HEK293 (cell line): ENCODE measurements around the gene TLL2.

Experiments used
- HOXC10 ChIP-seq: sonication (generic); formaldehyde crosslinking; IDR thresholded peaks from 2 replicates; pipeline ENCODE4 v1.8.1; 2023; ENCODE audit warnings: mild to moderate bottlenecking, missing genetic modification reagents
- MYNN ChIP-seq: fragments of 450-650 bp; formaldehyde crosslinking; IDR thresholded peaks from 2 replicates; pipeline ENCODE4 v1.5.1; 2016; ENCODE audit warnings: missing biosample characterization, missing genetic modification characterization, borderline replicate concordance
- SP7 ChIP-seq: fragments of 450-650 bp; formaldehyde crosslinking; IDR thresholded peaks from 2 replicates; pipeline ENCODE4 v1.5.1; 2016; ENCODE audit warnings: missing biosample characterization, missing genetic modification characterization
- TCF7L2 ChIP-seq: IDR thresholded peaks from 2 replicates; pipeline ENCODE4 v1.6.1; 2011; ENCODE audit warnings: low read depth, mild to moderate bottlenecking, inconsistent platforms, low read length, moderate library complexity, borderline replicate concordance
- TRIM28 ChIP-seq: IDR thresholded peaks from 2 replicates; pipeline ENCODE4 v1.6.1; 2011; ENCODE audit warnings: low read length, control low read depth, borderline replicate concordance
- ZBTB21 ChIP-seq: fragments of 450-650 bp; formaldehyde crosslinking; IDR thresholded peaks from 2 replicates; pipeline ENCODE4 v1.5.1; 2017; ENCODE audit warnings: missing biosample characterization, missing genetic modification characterization
- ZFP41 ChIP-seq: fragments of 450-650 bp; formaldehyde crosslinking; IDR thresholded peaks from 2 replicates; pipeline ENCODE4 v1.5.1; 2016; ENCODE audit warnings: missing biosample characterization, missing genetic modification characterization, borderline replicate concordance
- ZNF112 ChIP-seq: fragments of 450-650 bp; formaldehyde crosslinking; IDR thresholded peaks from 2 replicates; pipeline ENCODE4 v1.5.0; 2017; ENCODE audit warnings: missing biosample characterization, missing genetic modification characterization
- ZNF132 ChIP-seq: fragments of 450-650 bp; formaldehyde crosslinking; IDR thresholded peaks from 2 replicates; pipeline ENCODE4 v1.5.1; 2017; ENCODE audit warnings: missing biosample characterization, missing genetic modification characterization, borderline replicate concordance
- ZNF26 ChIP-seq: fragments of 450-650 bp; formaldehyde crosslinking; IDR thresholded peaks from 2 replicates; pipeline ENCODE4 v1.5.1; 2016; ENCODE audit warnings: missing biosample characterization, missing genetic modification characterization
- ZNF302 ChIP-seq: fragments of 450-650 bp; formaldehyde crosslinking; IDR thresholded peaks from 2 replicates; pipeline ENCODE4 v1.5.1; 2016; ENCODE audit warnings: missing biosample characterization, missing genetic modification characterization, low read depth
- ZNF449 ChIP-seq: fragments of 450-650 bp; formaldehyde crosslinking; IDR thresholded peaks from 2 replicates; pipeline ENCODE4 v1.5.1; 2017; ENCODE audit warnings: missing biosample characterization, mild to moderate bottlenecking, missing genetic modification characterization, moderate library complexity
- ZNF501 ChIP-seq: fragments of 450-650 bp; formaldehyde crosslinking; IDR thresholded peaks from 2 replicates; pipeline ENCODE4 v1.5.1; 2016; ENCODE audit warnings: missing biosample characterization, missing genetic modification characterization
- ZNF544 ChIP-seq: fragments of 450-650 bp; formaldehyde crosslinking; IDR thresholded peaks from 2 replicates; pipeline ENCODE4 v1.5.0; 2017; ENCODE audit warnings: missing biosample characterization, missing genetic modification characterization
- ZNF555 ChIP-seq: fragments of 450-650 bp; formaldehyde crosslinking; conservative IDR thresholded peaks from 2 replicates; pipeline ENCODE4 v1.5.1; 2017; ENCODE audit warnings: missing biosample characterization, mild to moderate bottlenecking, missing genetic modification characterization, inconsistent platforms
- ZNF624 ChIP-seq: fragments of 450-650 bp; formaldehyde crosslinking; IDR thresholded peaks from 2 replicates; pipeline ENCODE4 v1.5.1; 2017; ENCODE audit warnings: missing biosample characterization, missing genetic modification characterization
- ZNF629 ChIP-seq: fragments of 450-650 bp; formaldehyde crosslinking; IDR thresholded peaks from 2 replicates; pipeline ENCODE4 v1.5.1; 2017; ENCODE audit warnings: missing biosample characterization, missing genetic modification characterization
- ZNF654 ChIP-seq: fragments of 450-650 bp; formaldehyde crosslinking; IDR thresholded peaks from 2 replicates; pipeline ENCODE4 v1.5.1; 2016; ENCODE audit warnings: low read depth, missing biosample characterization, missing genetic modification characterization
- ZNF776 ChIP-seq: fragments of 450-650 bp; formaldehyde crosslinking; IDR thresholded peaks from 2 replicates; pipeline ENCODE4 v1.5.0; 2017; ENCODE audit warnings: missing biosample characterization, missing genetic modification characterization, borderline replicate concordance
- ZNF837 ChIP-seq: fragments of 450-650 bp; formaldehyde crosslinking; IDR thresholded peaks from 2 replicates; pipeline ENCODE4 v1.5.1; 2016; ENCODE audit warnings: missing biosample characterization, missing genetic modification characterization
- ZSCAN23 ChIP-seq: fragments of 450-650 bp; formaldehyde crosslinking; IDR thresholded peaks from 2 replicates; pipeline ENCODE4 v1.5.1; 2016; ENCODE audit warnings: missing biosample characterization, missing genetic modification characterization
- TF ChIP-seq, protein P1 (sequence below): fragments of 450-650 bp; formaldehyde crosslinking; IDR thresholded peaks from 2 replicates; pipeline ENCODE4 v1.5.1; 2017; ENCODE audit warnings: missing biosample characterization, missing genetic modification characterization
- TF ChIP-seq, protein P2 (sequence below): fragments of 450-650 bp; IDR thresholded peaks from 2 replicates; pipeline ENCODE4 v1.5.1; 2018; ENCODE audit warnings: missing biosample characterization, mild to moderate bottlenecking, missing genetic modification characterization
- TF ChIP-seq, protein P3 (sequence below): fragments of 450-650 bp; formaldehyde crosslinking; IDR thresholded peaks from 2 replicates; pipeline ENCODE4 v1.5.1; 2016; ENCODE audit warnings: missing biosample characterization, missing genetic modification characterization
- TF ChIP-seq, protein P4 (sequence below): fragments of 450-650 bp; formaldehyde crosslinking; IDR thresholded peaks from 2 replicates; pipeline ENCODE4 v1.5.1; 2016; ENCODE audit warnings: missing biosample characterization, missing genetic modification characterization

TLL2 gene

GRCh38 chr10:96513698-96514561, at the start of gene TLL2 (continued):
- TF ChIP-seq, protein P1, sequence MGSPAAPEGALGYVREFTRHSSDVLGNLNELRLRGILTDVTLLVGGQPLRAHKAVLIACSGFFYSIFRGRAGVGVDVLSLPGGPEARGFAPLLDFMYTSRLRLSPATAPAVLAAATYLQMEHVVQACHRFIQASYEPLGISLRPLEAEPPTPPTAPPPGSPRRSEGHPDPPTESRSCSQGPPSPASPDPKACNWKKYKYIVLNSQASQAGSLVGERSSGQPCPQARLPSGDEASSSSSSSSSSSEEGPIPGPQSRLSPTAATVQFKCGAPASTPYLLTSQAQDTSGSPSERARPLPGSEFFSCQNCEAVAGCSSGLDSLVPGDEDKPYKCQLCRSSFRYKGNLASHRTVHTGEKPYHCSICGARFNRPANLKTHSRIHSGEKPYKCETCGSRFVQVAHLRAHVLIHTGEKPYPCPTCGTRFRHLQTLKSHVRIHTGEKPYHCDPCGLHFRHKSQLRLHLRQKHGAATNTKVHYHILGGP (tag by site-specific recombination) = no peak
- no peak for TF ChIP-seq ZNF112
- TF ChIP-seq ZNF654 = no peak
- TF ChIP-seq, protein P2, sequence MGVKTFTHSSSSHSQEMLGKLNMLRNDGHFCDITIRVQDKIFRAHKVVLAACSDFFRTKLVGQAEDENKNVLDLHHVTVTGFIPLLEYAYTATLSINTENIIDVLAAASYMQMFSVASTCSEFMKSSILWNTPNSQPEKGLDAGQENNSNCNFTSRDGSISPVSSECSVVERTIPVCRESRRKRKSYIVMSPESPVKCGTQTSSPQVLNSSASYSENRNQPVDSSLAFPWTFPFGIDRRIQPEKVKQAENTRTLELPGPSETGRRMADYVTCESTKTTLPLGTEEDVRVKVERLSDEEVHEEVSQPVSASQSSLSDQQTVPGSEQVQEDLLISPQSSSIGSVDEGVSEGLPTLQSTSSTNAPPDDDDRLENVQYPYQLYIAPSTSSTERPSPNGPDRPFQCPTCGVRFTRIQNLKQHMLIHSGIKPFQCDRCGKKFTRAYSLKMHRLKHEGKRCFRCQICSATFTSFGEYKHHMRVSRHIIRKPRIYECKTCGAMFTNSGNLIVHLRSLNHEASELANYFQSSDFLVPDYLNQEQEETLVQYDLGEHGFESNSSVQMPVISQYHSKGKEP (tag by site-specific recombination) = no peak
- no peak for TF ChIP-seq TRIM28
- TF ChIP-seq, protein P3, sequence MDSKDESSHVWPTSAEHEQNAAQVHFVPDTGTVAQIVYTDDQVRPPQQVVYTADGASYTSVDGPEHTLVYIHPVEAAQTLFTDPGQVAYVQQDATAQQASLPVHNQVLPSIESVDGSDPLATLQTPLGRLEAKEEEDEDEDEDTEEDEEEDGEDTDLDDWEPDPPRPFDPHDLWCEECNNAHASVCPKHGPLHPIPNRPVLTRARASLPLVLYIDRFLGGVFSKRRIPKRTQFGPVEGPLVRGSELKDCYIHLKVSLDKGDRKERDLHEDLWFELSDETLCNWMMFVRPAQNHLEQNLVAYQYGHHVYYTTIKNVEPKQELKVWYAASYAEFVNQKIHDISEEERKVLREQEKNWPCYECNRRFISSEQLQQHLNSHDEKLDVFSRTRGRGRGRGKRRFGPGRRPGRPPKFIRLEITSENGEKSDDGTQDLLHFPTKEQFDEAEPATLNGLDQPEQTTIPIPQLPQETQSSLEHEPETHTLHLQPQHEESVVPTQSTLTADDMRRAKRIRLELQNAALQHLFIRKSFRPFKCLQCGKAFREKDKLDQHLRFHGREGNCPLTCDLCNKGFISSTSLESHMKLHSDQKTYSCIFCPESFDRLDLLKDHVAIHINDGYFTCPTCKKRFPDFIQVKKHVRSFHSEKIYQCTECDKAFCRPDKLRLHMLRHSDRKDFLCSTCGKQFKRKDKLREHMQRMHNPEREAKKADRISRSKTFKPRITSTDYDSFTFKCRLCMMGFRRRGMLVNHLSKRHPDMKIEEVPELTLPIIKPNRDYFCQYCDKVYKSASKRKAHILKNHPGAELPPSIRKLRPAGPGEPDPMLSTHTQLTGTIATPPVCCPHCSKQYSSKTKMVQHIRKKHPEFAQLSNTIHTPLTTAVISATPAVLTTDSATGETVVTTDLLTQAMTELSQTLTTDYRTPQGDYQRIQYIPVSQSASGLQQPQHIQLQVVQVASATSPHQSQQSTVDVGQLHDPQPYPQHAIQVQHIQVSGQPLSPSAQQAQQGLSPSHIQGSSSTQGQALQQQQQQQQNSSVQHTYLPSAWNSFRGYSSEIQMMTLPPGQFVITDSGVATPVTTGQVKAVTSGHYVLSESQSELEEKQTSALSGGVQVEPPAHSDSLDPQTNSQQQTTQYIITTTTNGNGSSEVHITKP (tag by site-specific recombination) = peak; percentile 69
- TF ChIP-seq TCF7L2 = no peak
- TF ChIP-seq ZSCAN23 = no peak
- peak; percentile 72 for TF ChIP-seq ZNF501 (tag by site-specific recombination)
- no peak for TF ChIP-seq MYNN (tag by site-specific recombination)
- no peak for TF ChIP-seq HOXC10 (CRISPR knock-in tag)
- no peak for TF ChIP-seq ZNF26 (tag by site-specific recombination)
- TF ChIP-seq ZNF555 (tag by site-specific recombination) = no peak
- TF ChIP-seq ZNF302 (tag by site-specific recombination) = no peak
- no peak for TF ChIP-seq ZNF629 (tag by site-specific recombination)
- TF ChIP-seq ZNF776 = no peak
- TF ChIP-seq ZNF132 = no peak
- no peak for TF ChIP-seq ZNF624 (tag by site-specific recombination)
- no peak for TF ChIP-seq ZFP41 (tag by site-specific recombination)
- no peak for TF ChIP-seq ZBTB21 (tag by site-specific recombination)
- TF ChIP-seq, protein P4, sequence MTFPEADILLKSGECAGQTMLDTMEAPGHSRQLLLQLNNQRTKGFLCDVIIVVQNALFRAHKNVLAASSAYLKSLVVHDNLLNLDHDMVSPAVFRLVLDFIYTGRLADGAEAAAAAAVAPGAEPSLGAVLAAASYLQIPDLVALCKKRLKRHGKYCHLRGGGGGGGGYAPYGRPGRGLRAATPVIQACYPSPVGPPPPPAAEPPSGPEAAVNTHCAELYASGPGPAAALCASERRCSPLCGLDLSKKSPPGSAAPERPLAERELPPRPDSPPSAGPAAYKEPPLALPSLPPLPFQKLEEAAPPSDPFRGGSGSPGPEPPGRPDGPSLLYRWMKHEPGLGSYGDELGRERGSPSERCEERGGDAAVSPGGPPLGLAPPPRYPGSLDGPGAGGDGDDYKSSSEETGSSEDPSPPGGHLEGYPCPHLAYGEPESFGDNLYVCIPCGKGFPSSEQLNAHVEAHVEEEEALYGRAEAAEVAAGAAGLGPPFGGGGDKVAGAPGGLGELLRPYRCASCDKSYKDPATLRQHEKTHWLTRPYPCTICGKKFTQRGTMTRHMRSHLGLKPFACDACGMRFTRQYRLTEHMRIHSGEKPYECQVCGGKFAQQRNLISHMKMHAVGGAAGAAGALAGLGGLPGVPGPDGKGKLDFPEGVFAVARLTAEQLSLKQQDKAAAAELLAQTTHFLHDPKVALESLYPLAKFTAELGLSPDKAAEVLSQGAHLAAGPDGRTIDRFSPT (tag by site-specific recombination) = 0 out of 2 replicates have a peak, but pooled peaks have one; percentile 3
- TF ChIP-seq ZNF837 (tag by site-specific recombination) = 0 out of 2 replicates have a peak, but pooled peaks have one; percentile 61
- TF ChIP-seq ZNF544 (tag by site-specific recombination) = no peak
- TF ChIP-seq SP7 (tag by site-specific recombination) = peak; percentile 46; the same call in 1 of the 2 replicates
- TF ChIP-seq ZNF449 (tag by site-specific recombination) = peak; percentile 20; the same call in 1 of the 2 replicates
